ENCODE measurements around the gene OR2W3.

DNA sequence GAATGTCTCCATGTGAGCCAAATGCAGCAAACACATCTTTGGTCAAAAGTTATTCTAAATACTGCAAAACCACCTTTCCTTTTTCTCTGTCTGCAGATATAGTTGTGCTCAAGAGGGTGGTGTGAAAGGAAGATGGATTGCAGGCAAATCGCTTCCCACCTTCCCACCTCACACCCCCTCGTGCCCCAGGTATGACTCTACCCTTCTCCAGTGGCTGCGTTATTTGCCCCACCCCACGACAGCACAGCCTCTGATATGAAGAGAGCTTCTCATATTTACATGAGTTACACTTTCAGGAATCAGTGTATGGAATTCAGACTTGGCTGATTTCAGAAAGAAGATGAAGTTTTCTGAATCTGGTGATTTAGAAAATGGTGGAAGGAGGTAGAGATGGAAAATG lies 32.6 kb upstream of the OR2W3 start:
- TF ChIP-seq, protein P1, sequence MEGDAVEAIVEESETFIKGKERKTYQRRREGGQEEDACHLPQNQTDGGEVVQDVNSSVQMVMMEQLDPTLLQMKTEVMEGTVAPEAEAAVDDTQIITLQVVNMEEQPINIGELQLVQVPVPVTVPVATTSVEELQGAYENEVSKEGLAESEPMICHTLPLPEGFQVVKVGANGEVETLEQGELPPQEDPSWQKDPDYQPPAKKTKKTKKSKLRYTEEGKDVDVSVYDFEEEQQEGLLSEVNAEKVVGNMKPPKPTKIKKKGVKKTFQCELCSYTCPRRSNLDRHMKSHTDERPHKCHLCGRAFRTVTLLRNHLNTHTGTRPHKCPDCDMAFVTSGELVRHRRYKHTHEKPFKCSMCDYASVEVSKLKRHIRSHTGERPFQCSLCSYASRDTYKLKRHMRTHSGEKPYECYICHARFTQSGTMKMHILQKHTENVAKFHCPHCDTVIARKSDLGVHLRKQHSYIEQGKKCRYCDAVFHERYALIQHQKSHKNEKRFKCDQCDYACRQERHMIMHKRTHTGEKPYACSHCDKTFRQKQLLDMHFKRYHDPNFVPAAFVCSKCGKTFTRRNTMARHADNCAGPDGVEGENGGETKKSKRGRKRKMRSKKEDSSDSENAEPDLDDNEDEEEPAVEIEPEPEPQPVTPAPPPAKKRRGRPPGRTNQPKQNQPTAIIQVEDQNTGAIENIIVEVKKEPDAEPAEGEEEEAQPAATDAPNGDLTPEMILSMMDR (IDR thresholded peaks at IDR 0.05) = no peak
- no peak for TF ChIP-seq POLR2A (IDR thresholded peaks at IDR 0.05)
